GM18907 (cell line): Measurements from ENCODE around the gene STPG2.

ENCODE experiments used
- ATAC-seq: cut with Tn5 transposase; IDR thresholded peaks from one replicate; pipeline ENCODE4 v1.9.1; 2021; ENCODE audit warnings: mild to moderate bottlenecking, moderate library complexity; ENCODE audit not compliant: unreplicated experiment

Gene STPG2

DNA sequence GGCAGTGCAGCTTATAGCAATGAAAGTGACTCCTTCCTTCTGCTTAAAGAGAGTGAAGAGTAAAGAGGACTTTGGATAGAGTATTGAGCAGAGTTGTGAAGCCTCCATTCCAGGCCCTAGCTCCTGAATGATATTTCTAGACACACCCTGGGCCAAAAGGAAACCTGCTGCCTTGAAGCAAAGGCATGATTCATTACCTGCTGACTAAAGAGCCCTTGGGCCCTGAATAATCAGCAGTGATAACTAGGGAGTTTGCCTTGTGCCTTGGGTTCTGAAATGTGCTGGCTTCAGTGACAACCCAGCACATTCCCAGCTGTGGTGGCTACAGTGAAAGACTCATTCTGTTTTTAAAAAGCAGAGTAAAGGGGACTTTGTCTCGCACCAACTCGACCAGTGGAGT is 49.2 kb downstream of the STPG2 start:
- no peak for ATAC-seq

DNA sequence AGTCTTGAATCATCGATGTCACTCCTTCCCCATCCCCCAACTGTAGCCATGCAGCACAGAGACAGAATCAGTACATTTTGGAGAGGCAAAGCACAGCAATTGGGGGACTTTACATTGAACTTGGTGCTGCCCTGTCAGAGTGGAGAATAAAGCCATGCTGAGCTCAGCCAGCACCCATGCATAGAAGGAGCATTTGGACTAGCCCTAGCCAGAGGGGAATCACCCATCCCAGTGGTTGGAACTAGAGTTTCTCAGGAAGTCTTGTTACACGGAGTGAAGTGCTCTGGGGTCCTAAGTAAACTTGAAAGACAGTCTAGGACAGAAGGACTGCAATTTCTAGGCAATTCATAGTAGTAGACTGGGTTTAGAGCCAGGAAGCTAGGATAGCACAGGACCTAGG is 49.6 kb downstream of the STPG2 start:
- ATAC-seq: no peak

GRCh38 chr4:98092833-98093439 is 50.3 kb downstream of the STPG2 start:
- no peak for ATAC-seq

DNA sequence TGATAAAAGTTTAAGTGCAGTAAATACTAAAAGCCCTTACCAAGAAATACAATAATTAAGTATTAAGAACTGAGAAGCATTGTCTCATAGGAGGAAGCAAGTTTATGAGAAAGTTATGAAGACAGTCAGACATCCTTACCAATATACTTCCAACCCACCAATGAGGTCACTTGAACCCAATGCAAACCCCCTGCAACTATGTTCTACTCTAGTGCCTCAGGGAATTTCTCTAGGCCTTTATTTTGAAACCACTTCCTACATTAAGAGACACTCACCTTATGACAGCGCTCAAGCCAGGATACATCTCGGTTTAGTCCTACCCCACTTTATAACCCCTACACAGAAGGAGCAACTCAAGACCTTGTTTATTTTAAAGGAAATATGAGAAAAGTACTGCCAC is 61.3 kb downstream of the STPG2 start:
- no peak for ATAC-seq

DNA sequence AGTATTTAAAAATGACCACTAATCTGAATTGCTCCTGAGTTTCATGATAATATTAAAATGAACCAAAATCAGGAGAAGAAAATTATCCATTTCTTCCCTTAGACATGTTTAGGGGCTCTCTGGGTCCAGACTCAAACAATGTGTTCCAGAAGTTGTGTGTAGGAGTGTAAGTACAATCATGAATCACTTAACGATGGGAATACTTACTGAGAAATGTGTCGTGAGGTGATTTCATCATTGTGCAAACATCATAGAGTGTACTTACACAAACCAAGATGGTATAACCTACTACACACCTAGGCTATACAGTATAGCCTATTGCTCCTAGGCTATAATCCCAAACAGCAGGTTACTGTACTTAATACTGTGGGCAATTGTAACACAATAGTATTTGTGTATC is 74.8 kb downstream of the STPG2 start:
- ATAC-seq: no peak

DNA sequence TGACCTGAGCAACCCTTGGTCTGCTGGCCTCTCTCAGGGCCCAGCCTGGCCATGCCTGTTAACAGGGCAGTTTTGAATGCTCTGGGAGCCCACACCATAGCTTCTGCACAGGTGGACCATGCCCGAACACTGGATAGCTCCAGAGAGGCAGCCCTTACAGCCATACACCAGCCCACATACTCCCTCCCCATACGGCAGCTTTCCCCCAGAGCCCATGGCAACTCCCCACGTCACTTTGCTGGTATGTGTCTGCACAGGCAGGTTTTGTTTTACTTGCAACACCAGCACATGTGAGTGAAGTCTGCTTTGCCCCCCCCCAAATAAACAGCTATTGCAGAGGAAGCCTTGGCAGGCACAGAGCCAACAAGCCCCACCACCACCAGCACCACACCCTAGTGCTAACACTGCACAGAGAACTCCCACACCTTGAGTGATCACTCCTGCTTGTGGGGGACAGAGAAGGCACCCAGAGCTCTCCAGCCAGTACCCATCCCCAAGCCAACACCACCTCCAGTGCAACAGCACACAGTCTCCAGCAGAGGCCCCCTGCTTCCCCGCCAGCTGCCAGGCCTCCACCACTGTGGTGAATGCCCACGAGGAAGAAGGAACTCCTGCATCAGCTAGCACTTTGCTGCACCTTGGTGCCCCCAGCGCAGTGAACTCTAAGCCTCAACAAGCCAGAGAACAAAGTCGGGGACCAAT is 87.3 kb downstream of the STPG2 start:
- no peak for ATAC-seq

- ATAC-seq: no peak
Observed at GRCh38 chr4:98046665-98047064, 96.6 kb downstream of the STPG2 start.

GRCh38 chr4:98030059-98030458 is 113.2 kb downstream of the STPG2 start:
- no peak for ATAC-seq

- ATAC-seq: no peak
Observed at GRCh38 chr4:98027827-98028226, 115.4 kb downstream of the STPG2 start.

- no peak for ATAC-seq
Observed at GRCh38 chr4:98026362-98026761, 116.9 kb downstream of the STPG2 start.

DNA sequence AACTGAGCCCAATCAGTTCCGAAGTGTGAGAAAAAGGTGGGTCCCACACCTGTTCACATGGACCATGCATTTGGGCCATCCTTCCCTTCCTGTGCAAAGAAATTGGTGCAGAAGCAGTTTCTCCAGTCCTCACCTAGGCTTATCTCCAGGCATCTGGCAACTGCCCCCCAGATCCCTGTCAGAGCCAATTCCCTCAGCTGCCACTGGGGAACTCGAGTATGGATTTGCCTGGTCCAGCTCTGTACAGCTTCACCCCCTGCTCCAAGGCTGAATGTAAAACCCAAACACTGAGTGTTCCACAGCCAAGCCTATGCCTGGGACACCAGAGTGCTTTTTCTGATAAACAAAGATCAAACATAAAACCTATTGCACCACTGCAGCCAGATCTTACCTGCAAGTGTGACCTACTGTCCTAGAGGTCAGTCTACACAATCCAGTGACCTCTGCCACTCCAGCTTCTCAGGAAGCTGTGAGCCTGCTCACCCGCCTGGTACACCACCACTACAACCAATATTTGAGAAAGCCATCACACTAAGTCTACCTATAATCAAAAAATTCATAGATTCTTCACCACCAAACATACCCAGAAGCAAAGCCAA is 136.4 kb downstream of the STPG2 start:
- no peak for ATAC-seq

- no peak for ATAC-seq
Observed at GRCh38 chr4:98006060-98006459, 137.2 kb downstream of the STPG2 start.

DNA sequence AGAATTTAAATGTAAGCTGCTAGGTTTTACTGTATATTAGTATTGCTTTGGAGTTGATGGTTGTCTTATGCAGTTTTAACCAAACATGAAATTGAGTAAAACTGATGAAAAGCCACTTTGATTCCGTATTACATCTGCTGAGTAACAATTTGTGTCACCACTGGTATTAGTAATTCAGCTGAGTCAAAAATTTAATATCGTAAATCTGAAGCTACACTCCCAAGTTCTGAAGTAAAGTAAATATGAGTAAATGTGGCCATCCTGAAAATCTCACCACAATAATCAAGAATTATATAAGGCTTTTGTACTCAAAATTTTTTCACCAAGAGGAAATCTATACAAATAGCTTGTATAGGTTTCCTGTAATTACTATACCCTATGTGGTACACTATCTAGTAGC is 142.3 kb downstream of the STPG2 start:
- ATAC-seq: no peak

GRCh38 chr4:97998203-97998602 is 145.1 kb downstream of the STPG2 start:
- ATAC-seq: no peak

DNA sequence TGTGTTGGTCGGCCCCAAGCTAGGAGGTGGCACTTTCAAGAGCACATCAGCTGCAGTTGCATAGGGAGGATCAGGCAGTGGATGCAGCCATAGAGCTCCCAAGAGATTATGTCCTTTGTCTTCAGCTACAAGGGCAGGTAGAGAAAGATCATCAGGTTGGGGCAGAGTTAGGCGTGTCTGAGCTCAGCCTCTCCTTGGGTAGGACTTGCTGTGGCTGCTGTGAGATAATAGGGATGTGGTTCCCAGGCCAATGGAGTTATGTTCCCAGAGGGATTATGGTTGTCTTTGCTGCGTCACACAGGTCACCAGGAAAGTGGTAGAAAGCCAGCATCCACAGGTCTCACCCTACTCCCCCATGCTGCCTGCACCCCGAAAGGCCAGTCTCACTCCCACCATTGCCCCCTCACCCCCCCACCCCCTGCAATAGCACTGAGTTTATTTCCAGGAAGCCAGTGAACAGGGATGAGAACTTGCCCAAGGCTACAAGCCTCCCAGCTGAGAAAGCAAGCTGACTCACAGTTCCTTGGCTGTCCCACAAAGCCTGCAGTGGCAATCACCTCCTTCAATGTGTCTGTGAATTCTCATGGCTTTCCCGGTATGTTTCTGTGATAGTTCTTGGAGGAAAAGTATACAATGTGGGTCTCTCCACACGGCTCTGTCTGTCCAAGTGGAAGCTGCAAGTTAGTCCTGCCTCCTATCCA is 148.4 kb downstream of the STPG2 start:
- ATAC-seq: no peak

- ATAC-seq: no peak
Observed at GRCh38 chr4:97990409-97990808, 152.9 kb downstream of the STPG2 start.

GRCh38 chr4:97987019-97987648 is 156.1 kb downstream of the STPG2 start:
- ATAC-seq: no peak

DNA sequence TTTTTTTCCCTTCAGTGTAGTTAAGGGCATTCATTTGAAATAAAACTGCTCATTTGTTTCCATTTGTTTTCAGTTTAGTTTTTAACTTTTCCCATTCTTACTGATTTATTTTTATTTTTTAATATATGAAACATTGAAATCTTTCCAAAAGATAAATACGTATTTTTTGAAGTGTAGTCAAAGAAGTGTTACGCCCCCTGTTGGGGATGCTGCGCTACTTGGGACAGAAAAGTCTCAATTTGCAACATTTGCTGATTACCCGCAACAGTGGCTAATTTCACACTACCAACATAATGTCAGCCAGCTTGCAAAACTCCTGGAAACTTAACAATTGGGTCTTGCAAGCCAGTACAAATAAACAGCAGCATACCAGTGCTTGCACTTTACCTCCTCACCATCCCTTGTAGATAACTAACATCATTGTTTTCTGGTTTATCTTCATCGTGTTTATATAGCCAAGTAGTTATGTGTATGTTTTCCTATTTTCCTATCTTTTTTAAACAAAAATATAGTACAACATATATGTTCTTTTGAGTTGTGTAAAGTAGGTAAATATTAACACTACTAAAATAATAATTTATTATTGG is 158.6 kb downstream of the STPG2 start:
- no peak for ATAC-seq

DNA sequence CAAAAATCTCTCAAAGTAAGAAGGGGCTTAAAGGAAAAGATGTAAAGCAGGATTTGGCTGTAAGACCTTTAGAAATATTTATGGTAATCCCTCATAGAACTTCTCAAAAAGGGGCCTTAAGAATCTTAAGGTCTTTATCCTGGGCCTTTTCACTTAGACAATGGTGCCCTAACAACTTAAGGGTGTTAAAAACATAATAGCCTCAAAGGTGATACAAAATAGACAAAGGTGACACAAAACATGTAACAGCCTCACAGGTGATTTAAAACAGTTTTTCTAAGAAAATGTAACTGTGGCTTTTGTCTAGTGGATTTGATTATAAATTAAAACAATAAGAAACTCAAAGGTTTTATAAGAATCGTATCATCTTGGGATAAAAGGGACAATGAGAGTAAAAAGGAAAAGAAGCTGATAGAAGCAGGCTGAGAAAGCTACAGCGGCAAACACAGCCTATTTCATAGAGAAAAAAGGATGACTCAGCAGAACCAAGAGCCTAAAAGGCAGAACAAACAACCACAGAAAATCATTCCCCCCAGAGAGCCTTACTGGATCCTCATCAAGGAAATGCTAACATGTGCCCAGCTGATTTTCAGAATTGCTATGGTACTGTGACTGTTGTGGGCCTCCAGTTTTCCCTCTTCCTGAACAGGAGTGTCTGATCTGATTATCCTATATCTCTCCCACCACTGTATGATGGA is 164.3 kb downstream of the STPG2 start:
- no peak for ATAC-seq

DNA sequence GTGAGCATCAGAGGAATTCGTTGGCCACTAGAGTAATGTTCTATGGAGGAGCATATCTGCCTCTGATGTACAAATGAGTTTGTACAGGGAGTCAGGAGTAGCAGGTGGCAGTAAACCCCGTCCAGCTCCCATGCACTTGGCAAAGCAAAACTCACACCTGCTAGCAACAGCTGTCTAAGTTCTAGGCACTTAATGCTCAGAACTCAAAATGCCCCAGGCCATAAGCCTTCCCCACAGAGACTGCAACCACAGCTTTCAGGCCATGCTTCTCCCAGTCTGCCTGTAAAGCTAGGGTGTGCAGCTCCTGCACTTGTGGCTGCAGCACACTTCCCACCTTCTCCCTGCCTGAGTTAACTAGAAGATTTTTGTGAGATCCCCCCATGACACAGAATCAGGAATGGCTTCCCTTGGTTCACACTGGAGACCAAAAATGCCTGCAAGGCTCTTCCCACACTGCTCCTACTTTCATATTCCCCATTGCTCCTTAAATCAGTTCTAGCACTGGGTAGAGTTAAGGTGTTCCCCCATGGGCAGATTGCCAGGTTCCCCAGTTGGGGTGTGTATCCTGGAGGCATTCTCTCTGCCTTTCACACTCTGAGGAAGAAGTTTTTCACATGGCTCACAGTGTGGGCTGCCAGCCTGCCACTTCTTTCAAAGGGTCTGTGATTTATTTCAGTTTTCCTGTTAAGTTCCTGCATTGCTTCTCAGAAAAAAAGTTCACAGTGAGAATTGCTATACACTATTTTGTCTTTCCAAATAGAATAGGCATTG is 189.9 kb downstream of the STPG2 start:
- no peak for ATAC-seq
